HG03521 (cell line): ENCODE measurements around the gene C10orf90.
"Not testable (repeated sequence)": the region's sequence is repeated elsewhere in the genome, so short reads cannot be mapped to it uniquely, and the experiment has no call there.

ENCODE experiments used
- ATAC-seq: cut with Tn5 transposase; IDR thresholded peaks from one replicate; pipeline ENCODE4 v1.9.1; 2021; ENCODE audit warnings: mild to moderate bottlenecking, moderate library complexity; ENCODE audit not compliant: unreplicated experiment

Gene C10orf90

GRCh38 chr10:126402721-126403695 is 267.5 kb downstream of the C10orf90 start:
- no peak for ATAC-seq

- no peak for ATAC-seq
Measured at GRCh38 chr10:126400641-126401040, 269.9 kb downstream of the C10orf90 start.

- ATAC-seq: no peak
Measured at GRCh38 chr10:126398924-126399323, 271.6 kb downstream of the C10orf90 start.

DNA sequence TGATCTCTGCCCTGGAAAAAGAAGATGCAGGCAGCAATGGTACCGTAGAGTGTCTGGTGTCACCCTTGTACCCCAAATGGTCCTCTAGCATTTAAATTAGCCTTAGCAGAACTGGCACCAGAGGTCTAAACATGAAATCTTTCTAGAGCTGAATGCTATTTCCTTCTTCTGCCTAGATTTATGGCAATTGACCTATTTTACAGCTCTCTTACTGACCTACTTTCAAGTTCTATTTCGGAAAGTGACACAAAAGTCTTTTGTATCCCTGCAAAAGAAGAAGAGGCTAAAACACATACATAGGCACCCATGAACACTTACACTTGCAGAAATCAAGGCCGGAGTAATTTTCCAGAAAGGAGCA is 272.1 kb downstream of the C10orf90 start:
- ATAC-seq: no peak

GRCh38 chr10:126397640-126398382 is 272.7 kb downstream of the C10orf90 start:
- ATAC-seq: no peak

DNA sequence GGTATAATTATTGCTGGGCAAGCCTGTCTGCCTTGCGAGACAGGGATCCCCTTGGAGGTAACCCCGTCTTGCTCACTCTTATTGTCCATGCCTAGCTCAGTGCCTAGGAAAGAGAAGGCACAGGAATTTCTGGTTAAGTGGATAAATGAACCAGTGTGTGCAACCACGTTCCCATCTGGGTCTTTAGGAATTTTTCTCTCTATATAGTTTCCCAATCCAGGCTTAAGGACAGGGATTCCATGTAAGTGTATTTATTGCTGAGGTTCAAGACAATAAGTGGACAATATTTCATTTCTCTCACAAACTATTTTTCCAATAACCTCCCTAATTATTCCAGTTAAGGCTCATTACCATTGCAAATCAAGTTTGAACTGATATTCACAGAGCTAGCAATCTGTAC is 273.3 kb downstream of the C10orf90 start:
- no peak for ATAC-seq

DNA sequence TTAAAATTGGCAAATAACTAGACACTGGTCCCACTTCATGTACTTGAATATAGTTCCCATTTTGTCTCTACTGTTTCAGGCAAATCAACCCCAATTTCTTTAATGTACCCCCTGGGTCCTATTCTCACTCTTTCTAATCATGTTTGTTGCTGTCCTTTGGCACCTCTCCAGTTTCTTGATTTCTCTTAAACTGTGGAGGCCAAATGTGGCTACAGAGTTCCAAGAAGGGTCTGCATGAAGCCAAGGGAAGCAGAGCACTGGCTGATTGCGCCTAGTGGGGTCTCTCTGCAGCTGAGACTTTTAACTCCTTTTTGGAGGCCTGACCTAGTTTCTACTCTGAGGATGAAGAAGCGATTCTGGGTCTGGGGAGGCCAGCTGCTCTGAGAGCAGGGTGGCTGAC is 275.5 kb downstream of the C10orf90 start:
- no peak for ATAC-seq

GRCh38 chr10:126393076-126393475 is 277.4 kb downstream of the C10orf90 start:
- ATAC-seq: no peak

DNA sequence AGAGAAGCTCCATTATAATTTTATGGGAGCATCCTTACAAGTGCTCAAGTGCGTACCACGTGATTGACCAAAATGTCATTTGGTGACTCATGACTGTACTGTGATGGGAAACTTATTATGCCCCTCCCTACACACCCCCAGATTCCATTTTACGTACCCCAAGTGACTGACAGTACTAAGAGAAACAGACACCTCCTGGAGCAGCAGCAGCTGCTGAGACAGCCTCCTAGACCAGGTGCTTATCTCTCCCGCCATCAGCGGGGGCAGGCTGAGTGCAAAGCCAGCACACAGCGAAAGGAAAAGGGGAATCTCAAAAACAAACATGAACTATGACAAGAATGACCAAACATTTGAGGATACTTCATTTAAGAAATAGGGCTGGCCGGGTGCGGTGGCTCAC is 278.0 kb downstream of the C10orf90 start:
- ATAC-seq: no peak

DNA sequence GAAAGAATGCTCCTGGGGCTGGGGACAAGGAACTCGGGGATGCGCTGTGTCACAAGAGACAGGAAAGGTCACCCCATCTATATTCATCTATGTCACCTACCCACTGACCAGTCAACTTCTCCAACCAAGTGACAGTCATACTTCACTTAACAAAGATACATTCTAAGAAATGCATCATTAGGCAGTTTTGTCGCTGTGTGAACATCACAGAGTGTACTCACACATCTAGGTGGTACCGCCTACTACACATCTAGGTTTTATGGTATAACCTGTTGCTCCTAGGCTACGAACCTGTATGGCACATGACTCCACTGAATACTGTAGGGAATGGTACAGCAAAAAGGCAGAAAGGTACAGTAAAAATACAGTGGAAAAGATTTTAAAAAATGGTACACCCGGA is 278.4 kb downstream of the C10orf90 start:
- ATAC-seq: no peak

- ATAC-seq: no peak
Measured at GRCh38 chr10:126391192-126391885, 279.2 kb downstream of the C10orf90 start.

GRCh38 chr10:126390324-126390723 is 280.2 kb downstream of the C10orf90 start:
- ATAC-seq: no peak

DNA sequence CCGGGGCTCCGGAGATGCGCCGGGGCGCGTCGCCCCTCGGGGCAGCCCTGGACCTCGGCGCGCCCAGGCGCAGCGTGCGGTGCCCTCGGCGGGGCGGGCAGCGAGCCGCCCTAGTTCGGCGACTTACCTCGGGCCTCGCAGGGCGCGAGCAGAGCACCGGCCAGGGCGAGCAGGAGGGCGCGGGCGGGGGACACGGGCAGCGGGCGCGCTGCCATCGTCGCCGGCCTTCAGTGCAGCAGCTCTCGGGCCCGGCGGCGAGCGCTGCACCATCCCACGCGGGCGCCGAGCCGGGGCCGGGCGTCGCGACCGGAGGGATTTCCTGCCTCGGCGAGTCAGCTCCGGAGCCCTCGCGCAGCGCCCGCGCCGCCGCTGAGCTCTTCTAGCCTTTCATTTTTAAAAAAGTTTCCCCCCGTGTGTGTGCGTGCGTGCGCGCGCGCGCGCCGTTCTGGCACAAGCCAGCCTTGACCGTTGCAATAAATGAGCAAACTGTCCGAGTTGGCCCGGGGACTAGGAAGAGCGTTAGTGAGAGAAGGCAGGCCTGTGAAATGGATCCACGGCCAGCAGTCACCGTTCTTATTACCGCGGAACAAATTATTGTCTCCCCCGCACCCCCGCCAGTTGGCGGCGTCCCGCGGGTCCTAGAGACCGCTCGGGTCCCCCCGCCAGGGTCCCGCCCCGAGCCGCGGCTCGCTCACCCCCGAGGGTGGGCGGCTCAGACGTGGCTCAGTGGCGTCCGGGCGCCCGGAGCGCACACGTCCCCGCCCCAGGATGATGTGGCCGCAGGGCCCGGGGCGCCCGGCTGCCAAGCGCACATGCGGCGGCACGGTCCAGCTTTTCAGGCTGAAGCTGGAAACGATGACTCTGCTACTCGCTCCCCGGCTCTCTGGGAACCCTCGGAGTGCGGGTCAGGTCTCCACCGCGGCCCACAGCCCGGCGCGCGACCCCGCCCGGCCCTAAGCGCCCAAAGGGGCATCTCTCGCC is 282.3 kb downstream of the C10orf90 start, which contains the start of gene ADAM12:
TSS of gene ADAM12 (minus strand) at position 547 of the 981 bp plus-strand sequence. CDS start at position 215, 332 bp downstream.
- ATAC-seq: no peak

- no peak for ATAC-seq
Measured at GRCh38 chr10:126387041-126387921, 283.2 kb downstream of the C10orf90 start.

DNA sequence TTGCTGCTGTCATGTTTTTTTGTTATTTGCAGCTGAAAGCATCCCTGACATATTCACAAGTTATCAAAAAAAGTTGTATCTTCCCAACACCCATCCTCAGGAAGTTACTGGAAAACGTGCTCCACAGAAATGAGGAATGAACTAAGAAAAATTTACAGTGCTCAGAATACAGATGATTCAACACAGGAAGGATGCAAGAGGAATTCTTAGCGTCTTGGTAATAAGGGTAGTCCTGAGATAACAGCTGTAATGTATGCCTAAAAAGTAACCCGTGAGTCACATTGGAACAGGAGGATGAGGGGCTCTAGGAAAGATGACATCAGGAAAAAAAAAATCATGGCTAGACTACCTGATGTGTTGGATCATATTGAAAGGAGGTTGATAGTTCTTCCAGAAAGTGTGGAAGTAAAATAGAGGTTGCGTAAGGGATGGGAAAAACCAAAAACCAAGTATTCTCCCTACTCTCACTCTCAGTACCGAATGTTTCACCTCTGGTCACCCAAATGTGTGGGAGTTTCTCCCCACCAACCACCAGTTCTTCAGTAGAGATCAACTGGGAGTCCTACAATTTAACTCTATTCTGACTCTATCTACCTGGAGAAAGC is 286.1 kb downstream of the C10orf90 start:
- ATAC-seq: no peak

- ATAC-seq: no peak
Measured at GRCh38 chr10:126380352-126381076, 290.0 kb downstream of the C10orf90 start.

- not testable (repeated sequence) for ATAC-seq
Measured at GRCh38 chr10:126379166-126379565, 291.3 kb downstream of the C10orf90 start.

GRCh38 chr10:126376956-126377355 is 293.5 kb downstream of the C10orf90 start:
- ATAC-seq: no peak
